HG03354 (cell line): ENCODE data around the gene PPM1H.
"Not testable (repeated sequence)": the region's sequence is repeated elsewhere in the genome, so short reads cannot be mapped to it uniquely, and the experiment has no call there.

ENCODE experiments used
- ATAC-seq: cut with Tn5 transposase; IDR thresholded peaks from one replicate; pipeline ENCODE4 v1.9.1; 2021; ENCODE audit warnings: mild to moderate bottlenecking; ENCODE audit not compliant: unreplicated experiment, poor library complexity, severe bottlenecking

Gene PPM1H

GRCh38 chr12:62848418-62848817 lies 86.5 kb downstream of the PPM1H start:
- ATAC-seq, result no peak

DNA sequence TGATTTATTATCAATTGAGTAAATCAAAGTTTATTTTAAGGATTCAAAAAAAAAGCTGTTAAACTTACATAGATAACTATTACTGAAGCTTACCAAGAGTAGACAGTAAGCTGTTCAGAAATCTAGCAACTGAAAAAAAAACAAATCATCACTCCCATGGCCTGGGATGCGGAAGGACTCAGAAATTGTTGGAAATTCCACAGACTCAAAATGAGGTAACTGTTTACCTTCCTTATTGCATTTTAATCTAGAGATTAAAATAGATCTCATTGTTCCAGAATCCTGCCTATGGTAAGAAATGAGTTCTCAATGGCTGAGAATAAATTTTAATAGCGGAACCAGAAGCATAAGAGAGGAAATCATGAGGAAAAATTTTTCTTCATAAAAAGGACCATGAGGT lies 87.2 kb downstream of the PPM1H start:
- no peak for ATAC-seq

- no peak for ATAC-seq
These were observed 88.5 kb downstream of the PPM1H start for GRCh38 chr12:62846491-62846890.

GRCh38 chr12:62844915-62845314 lies 90.0 kb downstream of the PPM1H start:
- ATAC-seq, result no peak

DNA sequence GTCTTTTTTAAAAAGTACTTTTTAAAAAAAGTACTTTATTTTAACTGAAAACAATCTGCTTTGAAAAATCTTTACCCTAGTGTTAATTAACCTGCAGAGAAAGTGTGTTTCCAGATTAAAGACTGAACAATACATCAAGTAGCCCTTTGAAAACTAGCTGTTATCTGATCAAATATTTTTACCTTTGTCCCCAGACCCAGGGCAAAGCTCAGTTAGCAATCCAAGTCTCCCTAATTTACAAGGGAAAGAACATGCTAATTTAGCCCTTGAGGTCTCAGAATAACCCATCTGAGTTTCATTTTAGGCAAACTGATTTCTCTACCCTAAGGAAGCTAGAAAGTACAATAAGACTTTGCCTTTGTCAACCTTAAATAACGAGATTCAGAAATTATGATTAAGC lies 91.2 kb downstream of the PPM1H start:
- ATAC-seq, result no peak

- no peak for ATAC-seq
These were observed 93.1 kb downstream of the PPM1H start for GRCh38 chr12:62841846-62842245.

GRCh38 chr12:62840806-62841205 lies 94.1 kb downstream of the PPM1H start:
- no peak for ATAC-seq

GRCh38 chr12:62839869-62840660 lies 94.9 kb downstream of the PPM1H start:
- no peak for ATAC-seq

GRCh38 chr12:62834971-62835547 lies 99.9 kb downstream of the PPM1H start:
- ATAC-seq, result no peak

GRCh38 chr12:62834406-62834805 lies 100.5 kb downstream of the PPM1H start:
- no peak for ATAC-seq

DNA sequence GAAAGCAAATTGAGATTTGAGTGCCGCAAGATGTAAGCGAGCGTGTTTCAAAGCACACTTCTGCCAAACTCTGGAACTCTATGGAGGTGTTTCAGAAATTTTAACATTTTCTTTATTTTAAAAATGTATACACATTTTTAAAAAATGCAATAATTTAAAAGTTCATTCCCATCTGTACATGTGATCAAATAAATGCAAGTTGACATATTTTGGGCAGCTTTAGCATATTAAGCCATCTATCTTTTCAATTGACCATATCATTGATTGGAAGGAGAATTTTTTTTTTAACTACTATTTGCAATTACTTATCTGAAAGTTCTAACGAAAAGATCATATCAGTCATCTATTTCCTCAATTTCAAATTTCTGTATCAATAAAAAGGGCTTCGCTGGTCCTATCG lies 101.3 kb downstream of the PPM1H start:
- no peak for ATAC-seq

DNA sequence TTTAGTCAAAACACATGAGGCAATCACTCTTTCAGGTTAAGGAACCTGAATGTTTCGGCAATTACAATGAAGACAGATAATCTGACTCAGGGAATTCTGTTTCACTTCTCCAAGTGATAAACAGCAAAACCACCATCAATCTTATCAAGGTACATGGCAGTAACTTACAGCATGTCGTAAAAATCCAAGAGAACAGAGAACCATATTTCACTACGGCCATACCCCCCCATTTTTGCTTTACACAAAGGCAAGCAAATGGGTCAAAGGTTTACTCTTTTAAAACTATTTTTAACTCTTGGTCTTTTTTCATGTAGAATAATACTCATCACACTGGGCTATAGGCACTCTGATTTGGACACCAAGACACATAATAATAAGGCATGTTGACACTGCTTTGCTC lies 102.4 kb downstream of the PPM1H start:
- ATAC-seq, result no peak

DNA sequence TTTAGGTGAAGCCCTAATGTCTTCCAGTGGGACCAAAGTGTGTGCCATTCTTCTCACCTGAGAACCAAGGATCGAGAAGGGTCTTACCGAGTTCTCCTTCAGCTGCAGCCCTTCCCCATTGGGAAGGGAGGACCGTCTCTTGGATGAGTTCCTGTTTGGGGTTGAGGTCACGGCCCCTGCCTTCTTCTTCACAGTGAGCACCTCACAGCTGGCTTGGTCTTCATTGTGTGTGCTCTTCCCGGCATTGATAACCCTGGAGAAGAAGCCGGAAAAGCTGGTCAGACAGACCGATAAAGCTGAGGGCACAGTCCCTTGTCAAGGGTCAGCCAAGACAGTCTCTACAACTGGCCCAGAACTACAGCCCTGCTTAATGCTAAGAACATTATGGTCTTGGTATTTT lies 102.9 kb downstream of the PPM1H start:
- no peak for ATAC-seq

GRCh38 chr12:62827855-62828254 lies 107.1 kb downstream of the PPM1H start:
- ATAC-seq, result no peak

- no peak for ATAC-seq
These were observed 107.9 kb downstream of the PPM1H start for GRCh38 chr12:62827042-62827441.

- ATAC-seq, result no peak
These were observed 117.2 kb downstream of the PPM1H start for GRCh38 chr12:62817556-62818271.

DNA sequence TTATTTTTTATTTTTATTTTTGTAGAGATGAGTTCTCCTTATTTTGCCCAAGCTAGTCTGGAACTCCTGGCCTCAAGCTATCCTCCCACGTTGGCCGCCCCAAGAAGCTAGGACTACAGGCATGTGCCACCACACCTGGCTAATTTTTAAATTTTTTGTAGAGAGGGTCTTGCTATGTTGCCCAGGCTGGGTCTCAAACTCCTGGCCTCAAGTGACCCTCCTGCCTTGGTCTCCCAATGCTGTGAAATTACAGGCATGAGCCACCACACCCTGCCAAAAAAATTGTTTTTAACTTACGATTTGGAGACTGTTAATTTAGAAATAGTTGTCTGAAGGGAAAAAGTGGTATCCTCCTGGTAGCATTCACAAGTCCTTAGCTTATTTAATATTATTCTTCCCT lies 120.7 kb downstream of the PPM1H start:
- no peak for ATAC-seq

DNA sequence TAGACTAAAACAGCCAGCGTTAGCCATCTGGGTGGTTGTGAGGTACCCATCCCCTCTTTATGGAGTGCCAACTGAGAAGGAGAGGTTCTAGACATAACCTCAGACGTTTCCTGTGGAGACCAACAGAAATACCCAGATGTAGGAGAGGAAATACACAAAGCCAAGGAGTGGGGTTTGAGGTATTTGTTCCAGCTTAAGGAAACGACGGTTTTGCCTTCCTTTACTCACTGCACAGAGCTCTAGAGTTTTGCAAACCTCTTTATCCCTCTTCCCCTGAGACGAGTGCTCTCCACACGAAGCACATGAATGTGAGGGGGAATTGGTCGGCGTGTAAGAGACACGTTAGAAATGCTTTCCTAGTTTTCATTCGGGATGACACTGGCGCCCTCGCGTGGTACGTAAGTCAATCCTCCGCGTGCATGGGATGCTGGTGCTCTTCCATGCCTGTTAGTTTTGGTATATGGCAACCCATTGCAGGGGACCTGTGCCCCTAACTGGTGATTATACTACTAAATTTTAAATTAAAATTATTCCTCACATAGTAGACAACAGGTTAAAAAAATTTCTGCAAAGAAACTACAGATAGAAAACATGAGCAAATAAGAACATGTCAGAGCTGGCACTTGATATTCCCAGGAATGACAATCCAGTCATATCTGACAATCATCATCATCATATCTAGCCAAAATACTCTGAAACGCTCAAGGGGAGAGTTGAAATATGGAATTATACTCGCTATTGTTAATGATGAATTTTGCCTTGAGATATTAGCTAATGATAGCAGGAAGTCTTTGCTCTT lies 121.7 kb downstream of the PPM1H start:
- peak; percentile 63 for ATAC-seq

DNA sequence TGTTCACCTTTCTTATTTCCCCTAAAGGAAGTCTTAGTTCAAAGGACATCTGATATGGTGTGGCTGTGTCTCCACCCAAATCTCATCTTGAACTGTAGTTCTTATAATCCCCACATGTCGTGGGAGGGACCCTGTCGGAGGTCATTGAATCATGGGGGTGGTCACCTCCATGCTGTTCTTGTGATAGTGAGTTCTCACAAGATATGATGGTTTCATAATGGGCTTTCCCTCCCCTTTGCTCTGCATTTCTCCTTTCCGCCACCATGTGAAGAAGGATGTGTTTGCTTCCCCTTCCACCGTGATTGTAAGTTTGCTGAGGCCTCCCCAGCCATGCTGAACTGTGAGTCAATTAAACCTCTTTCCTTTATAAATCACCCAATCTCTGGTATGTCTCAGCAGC lies 123.5 kb downstream of the PPM1H start:
- ATAC-seq, result not testable (repeated sequence)

GRCh38 chr12:62808166-62808879 lies 126.6 kb downstream of the PPM1H start:
- ATAC-seq, result peak; percentile 44
